ENCODE results near the gene VAV1.

DNA sequence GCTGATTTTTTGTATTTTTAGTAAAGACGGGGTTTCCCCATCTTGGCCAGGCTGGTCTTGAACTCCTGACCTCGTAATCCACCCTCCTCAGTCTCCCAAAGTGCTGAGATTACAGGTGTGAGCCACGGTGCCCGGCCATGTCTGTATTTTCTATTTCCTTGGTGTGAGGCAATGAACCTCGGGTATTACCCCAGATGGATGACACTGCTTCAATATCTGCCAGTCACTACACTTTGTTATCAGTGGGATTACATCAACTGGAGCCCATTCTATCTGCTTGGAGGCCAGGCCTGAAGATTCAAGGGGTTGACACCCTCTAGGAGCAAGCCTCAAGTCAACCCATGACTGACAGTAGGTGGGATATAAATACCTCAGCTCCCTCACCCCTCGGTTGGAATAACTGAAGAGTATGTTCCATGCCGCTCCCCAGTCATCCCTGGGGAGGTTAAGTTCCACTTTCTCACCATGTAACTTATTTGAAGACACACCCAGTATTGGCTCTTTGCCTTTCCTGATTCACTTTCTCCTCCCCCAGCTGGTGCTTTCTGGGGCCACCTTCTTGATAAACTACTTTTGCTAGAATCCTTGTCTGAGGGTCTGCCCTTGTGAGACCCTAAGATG lies 113.9 kb downstream of the VAV1 start:
- TF ChIP-seq CTCF (IDR thresholded peaks at IDR 0.05) (no peak), POLR2A (IDR thresholded peaks at IDR 0.05) (no peak)
